ENCODE results near the gene HIC1.
A peak's percentile ranks its signal among the peaks of the same experiment; 100 is the strongest.
"Not testable (repeated sequence)": the region's sequence is repeated elsewhere in the genome, so short reads cannot be mapped to it uniquely, and the experiment has no call there.

Gene HIC1

DNA sequence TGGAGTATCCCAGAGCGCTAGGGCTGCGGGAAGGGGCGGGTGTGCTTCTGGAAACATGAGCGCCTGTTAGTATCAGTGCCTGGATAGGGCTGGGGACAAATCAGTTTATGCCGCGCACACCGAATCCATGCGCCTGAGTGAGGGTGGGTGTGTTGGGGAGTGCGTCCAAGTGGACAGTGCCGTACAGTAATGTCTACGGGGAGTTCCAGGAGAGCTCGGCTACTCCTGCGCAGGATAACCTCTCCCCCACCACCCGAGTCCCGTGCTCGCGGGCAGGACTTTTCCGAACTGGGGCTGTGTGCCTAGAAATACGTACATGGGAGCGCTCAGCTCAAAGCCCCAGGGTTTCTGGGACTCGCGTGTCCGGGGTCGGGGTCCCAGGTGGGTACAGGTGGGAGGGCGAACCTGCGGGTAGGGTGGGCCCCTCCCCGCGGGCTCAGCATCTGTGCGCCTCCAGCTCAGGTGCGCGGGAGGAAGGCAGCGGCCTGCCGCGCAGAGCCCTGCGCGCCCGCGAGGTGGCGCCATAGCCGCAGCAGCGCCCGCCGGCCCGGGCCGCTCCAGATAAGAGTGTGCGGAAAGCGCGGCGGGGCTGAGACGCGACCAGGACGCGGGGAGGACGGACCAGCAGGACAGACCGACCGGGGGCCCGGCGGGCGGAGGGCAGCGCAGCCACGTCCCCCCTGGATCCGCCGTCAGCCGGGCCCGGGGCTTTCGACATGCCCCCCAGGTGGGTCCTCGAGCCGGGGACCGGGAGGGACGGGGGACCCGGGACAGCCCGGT lies at the start of gene HIC1:
HIC1 (plus strand) TSS at position 592 of the 780 bp plus-strand sequence. CDS start 1,588 bp downstream, outside the sequence.
- peak; percentile 42 for DNase-seq

DNA sequence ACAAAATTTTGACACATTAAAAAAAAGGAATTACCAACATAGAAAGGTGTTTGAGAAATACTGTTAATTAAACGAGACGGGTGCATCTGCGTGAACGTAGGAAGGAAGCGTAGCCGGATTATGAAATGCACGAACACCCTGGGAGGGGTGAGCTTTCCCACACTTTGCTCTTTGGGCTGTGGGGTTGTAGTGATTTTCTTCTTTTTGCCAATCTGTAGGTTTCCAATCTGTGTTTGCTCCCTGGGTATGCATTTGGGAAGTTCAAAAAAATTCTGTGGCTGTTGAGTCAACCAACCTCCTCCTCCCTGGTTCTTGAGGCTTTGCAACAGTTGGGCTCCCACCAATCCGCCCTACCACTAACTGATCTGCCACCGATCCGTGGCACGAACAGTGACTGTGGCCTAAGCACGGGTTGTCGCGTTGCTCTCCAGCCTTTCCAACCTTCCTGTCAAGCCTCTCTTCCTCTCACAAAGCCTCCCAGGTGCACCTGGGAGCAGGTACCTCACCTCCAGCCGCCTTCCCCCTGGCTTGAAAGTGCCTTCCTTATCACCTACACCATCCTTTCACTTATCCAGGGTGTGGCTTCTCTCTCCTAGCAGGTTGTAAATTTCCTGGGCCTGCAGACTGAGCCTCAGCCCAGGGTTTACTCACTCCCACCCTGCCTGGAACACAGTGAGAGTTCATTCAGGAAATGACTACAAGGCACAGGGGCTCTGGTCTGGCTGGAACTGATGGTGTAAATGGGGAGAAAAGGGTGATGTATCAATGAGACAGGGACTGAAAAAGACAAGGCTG lies 46.4 kb upstream of the HIC1 start:
- no peak for DNase-seq

- no peak for DNase-seq
These were observed 45.2 kb upstream of the HIC1 start for GRCh38 chr17:2009737-2010136.

DNA sequence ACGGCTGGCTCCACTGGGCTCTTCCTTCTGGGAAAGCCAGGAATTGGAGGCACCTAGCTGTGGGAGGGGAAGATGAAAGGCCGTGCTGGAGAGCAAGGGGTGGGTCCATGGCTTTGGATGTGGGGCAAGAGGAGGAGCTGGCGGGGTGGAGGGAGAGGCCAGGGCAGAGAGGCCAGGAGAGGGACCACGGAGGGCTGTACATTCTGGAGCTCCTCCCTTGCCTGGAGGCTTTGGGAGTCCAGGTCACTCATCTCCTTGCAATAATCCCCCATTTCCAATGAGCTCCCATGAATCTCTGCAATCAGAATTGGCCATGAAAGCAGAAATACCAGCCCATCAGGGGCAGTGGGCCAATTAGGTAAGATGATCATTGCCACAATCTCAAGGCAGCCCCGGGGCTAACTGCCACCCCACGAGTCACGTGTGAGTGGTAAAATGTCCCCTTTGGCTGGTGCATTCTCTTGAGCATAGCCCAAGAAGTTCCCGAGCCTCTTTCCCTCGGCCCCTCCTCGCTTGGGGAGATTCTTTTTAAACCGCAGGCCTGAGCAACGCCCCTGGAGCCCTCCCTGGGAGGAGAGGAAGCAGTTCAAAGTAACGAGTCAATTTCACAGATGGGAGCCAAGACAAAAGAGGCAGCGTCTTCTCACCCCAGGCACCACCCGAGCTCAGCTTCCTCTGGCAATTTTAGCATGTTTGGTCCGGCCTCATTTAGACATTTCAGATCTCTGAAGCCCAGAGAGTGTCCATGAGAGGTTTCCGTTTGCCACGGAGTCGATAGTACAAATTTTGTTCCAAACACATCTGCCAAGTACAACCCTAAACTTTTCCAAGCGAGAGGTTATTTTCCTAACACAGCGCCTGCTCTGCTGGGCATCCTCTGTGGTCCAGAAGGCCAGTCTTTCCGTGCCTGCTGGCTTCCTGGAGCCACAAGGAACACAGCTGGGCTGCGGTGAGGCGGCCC lies 43.2 kb upstream of the HIC1 start:
- DNase-seq = no peak

- no peak for DNase-seq
These were observed 42.4 kb upstream of the HIC1 start for GRCh38 chr17:2012499-2012898.

GRCh38 chr17:2013220-2013993 lies 41.5 kb upstream of the HIC1 start:
- not testable (repeated sequence) for DNase-seq

GRCh38 chr17:2013994-2014317 lies 40.9 kb upstream of the HIC1 start:
- DNase-seq = no peak

- no peak for DNase-seq
These were observed 39.6 kb upstream of the HIC1 start for GRCh38 chr17:2015314-2015713.

GRCh38 chr17:2016494-2016893 lies 38.4 kb upstream of the HIC1 start:
- DNase-seq = no peak

DNA sequence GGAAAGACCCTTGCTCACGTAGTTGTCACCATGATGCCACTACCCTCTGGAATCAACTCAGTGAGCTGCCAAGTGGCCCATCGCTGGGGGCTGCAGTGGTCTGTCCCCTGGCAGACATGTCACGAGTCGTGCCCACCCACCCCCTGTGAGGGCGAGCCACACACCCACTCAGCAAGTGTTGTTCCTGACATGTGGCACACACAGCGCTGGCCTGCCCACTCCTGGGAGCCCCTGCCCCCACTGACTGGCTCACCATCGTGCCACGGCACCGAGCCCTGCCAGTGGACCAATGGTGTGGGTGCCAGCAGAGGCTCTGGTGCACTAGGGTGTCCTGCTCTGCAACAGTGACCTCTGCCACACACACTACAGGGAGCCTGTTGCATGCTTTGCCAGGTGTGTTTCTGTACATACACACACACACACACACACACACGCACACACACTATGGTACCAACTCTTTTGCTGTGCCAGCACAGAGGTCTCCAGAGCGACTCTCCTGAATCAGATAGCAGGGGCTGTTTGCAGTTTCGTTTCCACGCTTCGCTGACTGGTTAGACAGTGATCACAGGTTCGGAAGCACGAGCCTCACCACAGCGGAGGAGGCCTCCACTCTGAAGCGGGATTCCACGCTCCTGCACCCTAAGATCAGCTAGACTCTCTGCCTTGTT lies 37.5 kb upstream of the HIC1 start:
- DNase-seq = no peak

DNA sequence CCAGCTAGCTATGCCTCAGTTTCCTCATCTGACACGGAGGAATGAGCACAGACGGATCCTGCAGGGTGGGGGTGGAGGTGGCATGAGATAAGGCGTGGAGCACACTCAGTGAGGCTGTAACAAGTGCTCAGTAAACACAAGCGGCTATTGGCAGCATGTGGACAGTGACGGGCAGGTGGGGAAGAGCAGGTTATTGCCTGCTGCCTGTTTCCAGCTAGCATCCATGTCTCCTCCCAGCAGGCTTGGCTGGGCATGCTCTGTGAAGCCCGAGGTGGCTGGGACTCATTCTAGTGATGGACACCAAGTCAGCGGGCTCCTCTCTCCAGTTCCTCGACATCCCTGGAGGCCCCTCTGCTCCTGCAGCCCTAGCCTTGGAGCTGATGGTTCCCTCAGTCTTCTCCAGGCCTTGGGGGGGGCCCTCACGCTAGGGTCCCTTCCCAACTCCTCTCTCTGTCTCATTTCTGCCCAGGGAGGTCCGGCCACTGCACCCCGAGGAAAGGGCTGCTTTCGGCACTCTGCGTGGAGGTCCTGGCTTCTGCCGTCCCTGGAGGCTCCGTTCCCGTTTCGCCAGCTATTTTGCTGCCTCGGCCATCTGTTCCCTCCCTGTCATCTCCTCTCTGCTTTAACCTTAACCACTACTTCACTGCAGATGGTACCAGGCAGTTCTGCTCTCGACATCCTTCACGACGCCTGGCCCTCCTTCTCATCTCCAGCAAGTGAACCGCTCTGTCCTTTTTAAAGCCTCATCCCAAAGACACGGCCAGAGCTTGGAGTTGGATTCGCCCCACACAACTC lies 36.0 kb upstream of the HIC1 start:
- peak; percentile 39 for DNase-seq

GRCh38 chr17:2019723-2020122 lies 35.2 kb upstream of the HIC1 start:
- no peak for DNase-seq

GRCh38 chr17:2020721-2021120 lies 34.2 kb upstream of the HIC1 start:
- DNase-seq = no peak

DNA sequence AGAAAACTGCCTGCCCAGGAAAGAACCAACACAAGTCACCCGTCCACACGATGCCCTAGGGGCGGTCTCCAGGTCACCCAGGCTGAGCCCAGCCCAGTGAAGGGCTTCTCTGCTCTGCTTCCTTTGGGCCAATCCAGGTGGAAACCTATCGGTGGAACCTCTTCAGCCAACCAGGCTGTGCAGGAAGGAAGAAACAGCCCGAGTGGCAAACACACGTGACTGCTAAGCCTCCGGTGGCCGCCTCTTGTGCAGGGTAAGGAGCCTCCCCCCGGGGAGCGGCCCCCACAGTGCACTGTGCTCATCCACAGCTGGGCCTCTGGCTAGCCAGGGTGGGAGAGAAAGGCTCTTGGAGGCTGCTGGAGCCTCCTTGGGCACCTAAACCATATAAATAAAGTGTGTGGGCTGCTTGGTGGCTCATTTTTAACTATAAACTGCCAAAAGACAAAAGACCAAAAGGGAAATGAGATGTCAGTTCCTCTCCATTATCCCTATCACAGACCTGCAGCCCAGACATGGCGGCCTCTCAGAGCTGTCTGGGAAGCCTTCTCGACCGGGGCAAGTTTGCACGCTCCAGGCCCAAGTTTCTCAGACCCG lies 32.2 kb upstream of the HIC1 start:
- no peak for DNase-seq

GRCh38 chr17:2023256-2023655 lies 31.6 kb upstream of the HIC1 start:
- DNase-seq = no peak

DNA sequence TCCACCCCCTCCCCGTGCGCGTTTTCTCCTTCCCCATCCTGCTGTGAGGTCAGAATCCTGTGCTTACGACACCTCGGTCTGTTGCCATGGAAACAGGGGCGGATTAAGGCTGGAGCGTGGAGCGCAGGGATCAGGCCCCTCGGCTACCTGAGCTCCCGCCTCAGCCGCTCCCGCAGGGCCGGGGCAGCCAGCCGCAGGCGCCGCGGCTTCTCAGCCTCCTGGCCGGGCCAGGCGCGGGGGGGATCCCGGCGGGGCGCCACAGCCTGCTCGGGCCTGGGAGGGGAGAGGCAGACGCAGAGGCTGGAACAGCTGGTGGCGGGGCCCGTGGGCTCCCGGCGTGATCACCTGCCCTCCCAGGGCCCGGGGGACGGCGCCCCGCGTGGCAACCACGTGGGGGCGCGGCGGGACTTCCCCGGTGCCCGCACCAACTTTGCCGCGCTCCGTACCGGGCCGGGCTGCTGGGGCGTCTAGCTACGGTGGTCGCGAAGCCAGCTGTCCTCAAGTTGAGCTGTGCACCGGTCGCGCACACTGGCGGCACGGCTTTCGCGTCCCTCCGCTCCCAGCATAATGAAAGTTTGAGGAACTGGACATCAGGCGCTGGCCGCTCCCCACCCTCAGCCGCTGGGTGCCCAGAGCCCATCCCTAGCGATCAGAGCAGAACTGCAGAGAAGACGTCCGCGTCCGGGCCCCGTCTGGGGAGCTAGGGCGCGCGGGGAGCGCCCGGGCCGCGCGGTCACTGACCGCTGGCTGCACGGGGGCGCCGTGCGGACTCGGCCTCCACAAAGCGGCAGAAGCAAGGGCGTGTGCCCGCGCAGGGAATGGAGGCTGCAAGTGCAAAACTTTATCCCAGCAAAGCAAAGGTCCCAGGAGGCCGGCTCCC lies 31.0 kb upstream of the HIC1 start:
- no peak for DNase-seq

GRCh38 chr17:2024572-2025219 lies 30.2 kb upstream of the HIC1 start:
- no peak for DNase-seq

GRCh38 chr17:2025220-2025621 lies 29.7 kb upstream of the HIC1 start, which contains the start of gene RTN4RL1:
Gene RTN4RL1 (minus strand): TSS chr17:2025334. CDS start chr17:2024865, 469 bp downstream.
- DNase-seq = peak; percentile 32

All from DMS 273 treated with DMSO at 0.1 percent for 48 hours (cell line).